ENCODE measurements around the gene ATP12A.

The ATP12A gene

GRCh38 chr13:24683351-24683750, 3.1 kb downstream of the ATP12A start:
- TF ChIP-seq CTCF (IDR thresholded peaks at IDR 0.05) = no peak
- no peaks in the 10 kb centered on the region for H3K9me3 ChIP-seq
- H3K4me3 ChIP-seq (ENCODE audit: low read depth in 1 of 2, low read length in 1 of 2) = no peak overlapping the region
- H3K27ac ChIP-seq = no peak overlapping the region
- no peaks in the 10 kb centered on the region for H3K36me3 ChIP-seq
- peaks cover 67% of the 10 kb centered on the region for H3K27me3 ChIP-seq
- H3K4me1 ChIP-seq (ENCODE audit: control insufficient read depth in 1 of 2, insufficient read depth in 1 of 2, low read depth in 1 of 2, low read length in 1 of 2) = no peaks in the 10 kb centered on the region

GRCh38 chr13:24683838-24684599, 3.8 kb downstream of the ATP12A start:
- no peak overlapping the region for H3K27ac ChIP-seq
- H3K4me3 ChIP-seq (ENCODE audit: low read depth in 1 of 2, low read length in 1 of 2) = no peak overlapping the region
- no peaks in the 10 kb centered on the region for H3K36me3 ChIP-seq
- no peaks in the 10 kb centered on the region for H3K9me3 ChIP-seq
- TF ChIP-seq CTCF (IDR thresholded peaks at IDR 0.05) = peak; percentile 64
- no peaks in the 10 kb centered on the region for H3K4me1 ChIP-seq (ENCODE audit: control insufficient read depth in 1 of 2, insufficient read depth in 1 of 2, low read depth in 1 of 2, low read length in 1 of 2)
- peaks cover 62% of the 10 kb centered on the region for H3K27me3 ChIP-seq

GRCh38 chr13:24684600-24684998, 4.4 kb downstream of the ATP12A start:
- Histone ChIP-seq H3K27me3 (peaks cover 62% of the 10 kb centered on the region), H3K4me3 (ENCODE audit: low read depth in 1 of 2, low read length in 1 of 2) (no peak overlapping the region), H3K4me1 (ENCODE audit: control insufficient read depth in 1 of 2, insufficient read depth in 1 of 2, low read depth in 1 of 2, low read length in 1 of 2) (no peaks in the 10 kb centered on the region), H3K36me3 (no peaks in the 10 kb centered on the region), H3K9me3 (no peaks in the 10 kb centered on the region), H3K27ac (no peak overlapping the region)
- TF ChIP-seq CTCF (IDR thresholded peaks at IDR 0.05) = no peak

GRCh38 chr13:24685314-24685713, 5.1 kb downstream of the ATP12A start:
- Histone ChIP-seq H3K4me1 (ENCODE audit: control insufficient read depth in 1 of 2, insufficient read depth in 1 of 2, low read depth in 1 of 2, low read length in 1 of 2) (no peaks in the 10 kb centered on the region), H3K27ac (no peak overlapping the region), H3K27me3 (peaks cover 57% of the 10 kb centered on the region), H3K4me3 (ENCODE audit: low read depth in 1 of 2, low read length in 1 of 2) (no peak overlapping the region), H3K36me3 (no peaks in the 10 kb centered on the region), H3K9me3 (no peaks in the 10 kb centered on the region)
- no peak for TF ChIP-seq CTCF (IDR thresholded peaks at IDR 0.05)

GRCh38 chr13:24687611-24688010, 7.4 kb downstream of the ATP12A start:
- H3K27me3 ChIP-seq = peaks cover 43% of the 10 kb centered on the region
- TF ChIP-seq CTCF (IDR thresholded peaks at IDR 0.05) = no peak

More at GRCh38 chr13:24687611-24688010, 7.4 kb downstream of the ATP12A start:
- no peak overlapping the region for H3K4me3 ChIP-seq (ENCODE audit: low read depth in 1 of 2, low read length in 1 of 2)
- H3K4me1 ChIP-seq (ENCODE audit: control insufficient read depth in 1 of 2, insufficient read depth in 1 of 2, low read depth in 1 of 2, low read length in 1 of 2) = no peaks in the 10 kb centered on the region
- no peaks in the 10 kb centered on the region for H3K9me3 ChIP-seq
- H3K36me3 ChIP-seq = no peaks in the 10 kb centered on the region
- H3K27ac ChIP-seq = no peak overlapping the region
